Smooth muscle cell of the brain vasculature (primary cell): ENCODE results near the gene BIRC7.

Experiments used
- DNase-seq: peaks from one replicate; pipeline ENCODE4 v3.0.0-alpha.2; 2012; ENCODE audit warnings: low read depth, low spot score

The BIRC7 gene

DNA sequence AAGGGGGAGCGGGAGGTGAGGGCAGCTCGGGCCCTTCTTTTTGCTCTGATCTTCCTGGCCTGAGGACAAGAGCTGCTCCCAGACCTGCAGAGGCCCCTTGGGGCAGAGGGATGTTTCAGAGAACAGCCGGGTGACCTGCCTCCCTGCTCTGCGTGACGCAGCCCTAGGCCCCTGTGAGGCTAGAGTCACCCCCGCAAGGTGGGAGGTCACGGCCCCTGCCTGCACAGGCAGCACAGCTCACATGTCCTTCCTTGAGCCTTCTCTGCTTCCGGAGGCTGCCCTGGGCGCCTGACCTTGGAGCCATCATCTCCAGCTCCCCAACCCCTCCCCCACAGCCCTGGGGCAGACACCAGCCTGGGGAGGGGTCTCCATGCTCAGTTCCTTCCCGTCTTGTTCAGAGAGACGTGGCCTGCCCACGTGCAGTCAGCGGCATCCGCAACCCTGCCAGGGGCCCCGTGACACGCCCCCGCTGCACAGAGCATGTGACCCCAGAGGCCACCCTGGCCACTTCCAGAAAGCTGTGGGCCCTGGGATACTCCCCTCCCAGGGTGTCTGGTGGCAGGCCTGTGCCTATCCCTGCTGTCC is at the start of gene BIRC7:
Gene BIRC7, plus strand, starts transcription at position 507 of the 585 bp plus-strand sequence. CDS start 192 bp downstream, outside the sequence.
- DNase-seq = no peak

- DNase-seq = no peak
These were observed 49.6 kb upstream of the BIRC7 start for GRCh38 chr20:63186084-63186483.

GRCh38 chr20:63186528-63187316 is 49.0 kb upstream of the BIRC7 start:
- no peak for DNase-seq

DNA sequence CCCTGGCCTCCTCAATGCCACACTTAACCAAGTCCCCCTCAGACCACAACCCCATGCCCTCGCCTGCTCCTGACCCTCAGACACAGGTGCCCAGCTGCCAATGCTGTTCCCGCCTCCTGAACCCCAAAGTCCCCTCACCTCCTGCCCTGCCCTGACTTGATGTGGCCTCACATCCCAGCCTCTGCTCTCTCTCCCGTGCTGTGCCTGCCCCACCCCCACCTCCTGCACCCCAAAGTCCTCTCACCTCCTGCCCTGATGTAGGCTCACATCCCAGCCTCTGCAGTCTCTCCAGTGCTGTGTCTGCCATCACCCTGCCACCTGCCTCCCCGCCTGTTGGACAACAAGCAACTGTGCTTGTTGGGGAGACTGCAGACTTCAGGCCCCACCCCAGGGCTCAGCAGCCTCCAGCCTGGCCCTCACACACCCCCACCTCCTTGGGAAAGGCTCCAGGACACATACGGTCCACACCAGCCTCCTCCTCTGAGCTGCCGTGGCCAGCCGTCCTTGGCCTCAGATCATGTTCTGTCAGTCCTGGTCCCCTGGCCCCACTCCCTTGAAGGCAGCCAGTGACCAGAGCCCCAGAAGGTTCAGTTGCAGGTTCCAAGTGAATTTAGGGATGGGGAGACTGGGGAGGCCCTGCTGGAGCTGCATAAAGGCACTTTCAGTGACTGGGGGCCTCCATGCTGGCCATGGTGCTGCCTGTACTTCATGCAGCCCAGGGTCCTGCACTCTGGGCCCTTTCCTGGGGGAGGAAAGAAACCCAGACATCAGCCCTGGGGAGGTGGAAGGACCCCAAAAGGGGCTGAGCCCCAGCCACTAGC is 48.2 kb upstream of the BIRC7 start:
- DNase-seq = no peak

GRCh38 chr20:63188159-63188442 is 47.6 kb upstream of the BIRC7 start:
- no peak for DNase-seq

DNA sequence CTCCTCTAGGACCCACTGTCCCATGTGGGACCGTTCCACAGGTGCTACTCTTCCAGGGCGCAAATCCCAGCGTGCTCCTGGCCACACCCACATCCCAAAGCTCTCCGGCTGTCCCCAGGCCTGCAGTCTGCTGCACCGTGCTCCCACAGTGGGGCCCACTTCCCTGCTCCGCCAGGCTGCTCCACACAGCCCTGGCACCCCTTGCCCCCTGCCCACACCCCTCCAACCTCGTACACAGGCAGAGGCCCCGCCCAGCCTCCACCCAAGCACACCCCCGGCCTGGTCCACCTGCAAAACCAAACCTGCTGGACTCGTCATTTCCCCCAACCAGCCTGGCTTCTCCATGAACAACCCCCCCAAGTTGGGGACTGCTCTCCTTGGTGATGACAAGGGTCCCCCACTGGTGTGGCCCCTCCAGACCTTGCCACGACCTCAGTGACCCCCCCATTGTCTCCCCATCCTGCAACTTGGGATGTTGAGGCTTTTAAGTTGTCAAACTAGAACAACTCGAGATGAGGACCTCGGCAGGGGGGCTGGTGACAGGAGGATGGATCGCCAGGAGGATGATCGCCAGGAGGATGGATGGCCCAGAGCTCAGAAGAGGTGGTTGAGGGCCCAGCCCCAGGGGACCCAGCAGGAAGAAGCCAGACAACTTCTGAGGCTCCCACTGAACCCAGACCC is 46.9 kb upstream of the BIRC7 start:
- no peak for DNase-seq

DNA sequence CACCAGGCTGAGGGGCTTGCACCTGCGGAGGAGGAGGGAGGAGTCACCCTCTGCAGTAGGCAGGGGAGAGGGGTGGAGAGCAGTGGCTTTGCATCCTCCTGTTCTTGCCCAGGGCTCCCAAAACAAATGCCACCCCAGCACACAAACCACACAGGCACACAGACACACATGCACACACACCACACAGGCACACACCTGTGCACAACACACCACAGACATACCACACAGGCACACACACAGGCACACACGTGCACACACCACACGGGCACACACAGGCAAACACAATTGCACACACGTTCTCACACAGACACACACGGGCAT is 46.4 kb upstream of the BIRC7 start:
- DNase-seq = no peak

DNA sequence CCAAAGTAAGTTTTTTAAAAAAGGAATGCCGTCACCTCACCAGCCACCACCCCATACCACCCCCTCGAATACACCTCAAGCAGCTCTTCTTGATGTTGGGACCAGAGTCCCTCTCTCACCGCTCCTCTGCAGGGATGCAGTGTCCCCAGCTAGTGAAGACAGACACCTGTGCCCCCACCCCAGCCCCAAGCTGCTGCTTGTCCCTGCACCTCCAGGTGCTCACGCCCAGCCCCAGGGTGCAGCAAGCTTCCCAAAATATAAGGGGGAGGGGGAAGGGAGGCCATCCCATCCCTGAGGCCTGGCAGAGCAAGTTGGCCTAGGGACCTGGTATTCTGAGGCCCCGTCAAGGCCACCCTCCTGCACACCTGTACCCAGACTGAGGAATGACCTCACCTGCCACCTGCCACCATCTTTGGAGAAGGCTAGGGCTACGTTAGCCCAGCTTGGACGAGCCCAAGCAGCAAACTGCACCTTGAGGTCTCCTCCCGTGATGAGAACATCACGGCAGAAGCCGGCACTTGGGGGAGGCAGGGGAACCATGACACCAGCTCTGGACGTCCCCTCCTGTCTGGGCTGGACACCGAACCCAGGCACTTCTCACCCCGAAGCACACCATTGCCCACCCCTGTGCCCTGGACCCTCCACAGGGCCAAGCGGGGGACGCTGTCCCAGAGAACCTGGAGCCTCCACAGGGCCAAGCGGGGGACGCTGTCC is 45.7 kb upstream of the BIRC7 start:
- DNase-seq = no peak

DNA sequence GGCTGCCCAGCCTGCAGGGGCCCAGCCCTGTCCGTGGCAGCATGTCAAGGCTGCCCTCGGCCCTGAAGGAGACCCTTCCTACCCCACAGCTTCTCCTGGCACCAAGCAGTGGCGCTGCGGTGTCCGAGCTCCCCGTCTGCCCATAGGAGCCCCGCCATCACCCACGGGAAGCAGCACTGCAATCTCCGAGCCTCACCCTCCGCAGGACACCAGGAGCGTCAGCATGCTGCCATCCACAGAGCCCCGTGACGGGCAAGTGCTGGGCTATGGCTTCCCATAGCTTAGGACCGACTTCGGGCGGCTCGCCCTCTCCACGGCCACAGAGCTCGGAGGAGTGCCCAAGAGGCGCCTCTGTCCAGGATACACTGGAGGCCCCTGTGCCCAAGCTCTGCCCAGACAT is 44.9 kb upstream of the BIRC7 start:
- DNase-seq = no peak

- DNase-seq = no peak
These were observed 44.3 kb upstream of the BIRC7 start for GRCh38 chr20:63191400-63191799.

- no peak for DNase-seq
These were observed 43.0 kb upstream of the BIRC7 start for GRCh38 chr20:63192721-63193120.

DNA sequence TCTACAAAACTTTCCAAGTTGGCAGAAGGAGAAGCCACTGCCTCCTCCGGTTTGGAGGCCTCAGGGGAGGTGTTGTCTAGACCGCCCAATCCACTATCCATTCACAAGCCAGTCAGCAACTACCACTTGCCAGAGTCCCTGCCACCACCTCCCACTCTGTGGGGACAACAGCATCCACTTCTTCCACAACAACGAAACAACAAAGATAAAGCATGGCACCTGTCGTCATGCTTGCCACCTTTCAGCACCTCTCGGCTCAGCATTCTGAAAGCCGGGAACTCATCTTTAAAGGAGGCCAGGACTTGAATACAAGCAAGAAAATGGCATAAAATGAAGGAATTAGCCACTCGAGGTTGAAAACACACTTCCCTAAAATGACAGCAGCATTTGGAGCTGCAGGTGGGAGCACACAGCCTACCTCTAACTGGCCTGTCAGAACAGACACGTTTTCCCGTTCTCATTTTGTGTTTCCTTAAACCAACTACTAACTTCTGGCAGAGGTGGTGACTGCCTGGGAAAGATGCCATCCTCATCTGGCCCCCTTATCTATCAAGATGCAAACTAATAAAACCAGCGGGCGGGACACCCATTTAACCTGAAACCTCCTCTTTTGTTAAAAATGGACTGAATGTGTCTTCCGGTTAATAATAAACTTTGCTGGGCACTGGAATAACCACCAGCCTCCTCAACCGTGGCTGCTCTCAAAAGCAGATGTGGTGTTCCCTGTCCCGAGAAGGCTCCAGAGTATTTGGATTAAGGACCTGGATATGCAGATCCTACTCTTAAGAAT is 41.5 kb upstream of the BIRC7 start:
- DNase-seq = no peak

- DNase-seq = no peak
These were observed 40.9 kb upstream of the BIRC7 start for GRCh38 chr20:63194797-63195173.

- DNase-seq = no peak
These were observed 38.8 kb upstream of the BIRC7 start for GRCh38 chr20:63196768-63197470.

DNA sequence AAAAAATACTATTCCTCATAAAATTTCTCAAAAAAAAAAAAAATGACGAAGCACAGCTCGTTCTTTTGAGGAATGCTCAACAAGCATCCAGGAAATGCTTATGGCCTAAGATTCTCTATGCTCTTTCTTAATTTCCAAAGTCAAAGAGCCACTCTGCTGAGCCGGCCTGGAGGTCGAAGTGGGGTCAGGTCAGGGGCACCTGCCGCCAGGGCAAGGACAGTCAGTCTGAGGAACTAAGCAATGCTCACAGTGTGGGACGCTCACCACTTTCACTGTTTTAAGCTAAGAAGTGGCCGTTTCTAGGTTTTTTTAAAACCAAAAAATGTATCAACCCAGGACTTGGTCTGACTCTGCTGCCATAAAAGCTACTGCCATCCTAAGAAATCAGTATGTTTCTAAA is 37.1 kb upstream of the BIRC7 start:
- no peak for DNase-seq

- no peak for DNase-seq
These were observed 33.7 kb upstream of the BIRC7 start for GRCh38 chr20:63202021-63202420.

DNA sequence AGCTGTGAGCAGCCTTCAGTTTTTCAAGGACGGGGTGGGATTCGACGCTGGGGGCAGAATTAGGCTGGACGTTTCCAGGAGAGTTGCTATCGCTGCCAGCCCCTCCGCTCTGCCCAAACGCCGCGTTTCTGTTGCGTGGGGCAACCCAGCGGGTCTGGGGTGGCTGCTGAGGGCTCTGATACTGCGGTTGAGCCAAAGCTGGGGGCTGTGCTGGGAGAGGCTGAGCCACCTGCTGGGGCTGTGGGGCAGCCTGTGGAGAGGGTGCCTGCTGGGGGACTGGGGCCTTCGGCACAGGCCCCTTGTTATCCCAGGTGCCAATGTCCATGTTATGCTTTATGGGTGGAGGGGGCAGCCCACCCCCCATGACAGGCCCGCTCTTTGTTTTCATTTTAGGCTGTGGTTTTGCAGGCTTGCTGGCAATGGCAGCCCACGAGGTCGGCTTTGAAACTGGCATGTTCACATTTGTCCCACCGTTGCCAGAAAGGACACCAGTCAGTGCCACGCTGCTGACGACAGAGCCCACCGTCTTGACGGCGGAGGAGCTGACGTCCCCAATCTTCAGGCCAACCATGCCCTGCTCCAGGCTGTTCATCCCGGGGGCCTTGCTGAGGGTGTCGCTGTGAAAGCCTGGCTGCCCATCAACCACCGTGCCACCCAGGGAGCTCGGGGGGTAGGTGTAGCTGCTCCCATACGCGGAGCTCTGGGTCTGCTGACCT is 32.7 kb upstream of the BIRC7 start:
- DNase-seq = no peak

DNA sequence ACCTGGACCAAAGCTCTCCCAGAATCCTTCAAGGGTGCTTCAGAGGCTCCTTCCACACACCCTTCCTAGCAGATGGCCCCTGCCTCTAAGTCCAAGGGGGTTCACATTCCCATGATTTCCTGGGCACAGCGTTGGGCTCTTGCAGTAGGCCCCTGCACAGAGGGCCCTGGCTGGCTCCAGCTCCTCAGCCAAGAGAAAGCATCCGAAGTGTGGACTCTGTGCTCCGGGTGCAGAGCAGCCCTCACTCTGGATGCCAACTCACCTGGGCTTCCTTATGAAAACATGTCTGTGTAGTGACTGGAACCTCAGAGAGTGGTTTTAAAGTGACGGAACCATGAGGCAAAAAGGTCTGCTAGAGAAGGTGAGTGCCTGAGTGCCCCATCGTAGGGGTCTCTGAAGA is 31.3 kb upstream of the BIRC7 start:
- no peak for DNase-seq

- no peak for DNase-seq
These were observed 29.8 kb upstream of the BIRC7 start for GRCh38 chr20:63205896-63206295.

- no peak for DNase-seq
These were observed 28.8 kb upstream of the BIRC7 start for GRCh38 chr20:63206878-63207277.
